Measurements from ENCODE around the gene FBXL12.
"Not testable (repeated sequence)": the region's sequence is repeated elsewhere in the genome, so short reads cannot be mapped to it uniquely, and the experiment has no call there.

FBXL12 gene

GRCh38 chr19:9839415-9839814, 20.5 kb upstream of the FBXL12 start:
- DNase-seq (ENCODE audit: low read depth in 1 of 2, low spot score in 1 of 2): no peak

GRCh38 chr19:9838324-9838723, 19.4 kb upstream of the FBXL12 start:
- DNase-seq (ENCODE audit: low read depth in 1 of 2, low spot score in 1 of 2): no peak

- DNase-seq (ENCODE audit: low read depth in 1 of 2, low spot score in 1 of 2): no peak
These were observed 17.1 kb upstream of the FBXL12 start for GRCh38 chr19:9836021-9836420.

GRCh38 chr19:9835507-9835949, 16.6 kb upstream of the FBXL12 start:
- DNase-seq (ENCODE audit: low read depth in 1 of 2, low spot score in 1 of 2): no peak

- DNase-seq (ENCODE audit: low read depth in 1 of 2, low spot score in 1 of 2): peak; percentile 98
These were observed 16.0 kb upstream of the FBXL12 start, which contains the start of gene PIN1 for GRCh38 chr19:9834726-9835506. TSS of gene PIN1 (plus strand) at chr19:9835318. CDS start at chr19:9835345, 27 bp downstream.

GRCh38 chr19:9834307-9834725, 15.4 kb upstream of the FBXL12 start:
- DNase-seq (ENCODE audit: low read depth in 1 of 2, low spot score in 1 of 2): no peak

- DNase-seq (ENCODE audit: low read depth in 1 of 2, low spot score in 1 of 2): no peak
These were observed 9.7 kb upstream of the FBXL12 start for GRCh38 chr19:9828551-9829063.

GRCh38 chr19:9827289-9828238, 8.7 kb upstream of the FBXL12 start, which contains the start of gene UBL5:
TSS of gene UBL5 (plus strand) at chr19:9827918. CDS start at chr19:9828338, 420 bp downstream.
- peak; percentile 76 to 84 for DNase-seq (ENCODE audit: low read depth in 1 of 2, low spot score in 1 of 2)

GRCh38 chr19:9823816-9824215, 4.9 kb upstream of the FBXL12 start:
- no peak for DNase-seq (ENCODE audit: low read depth in 1 of 2, low spot score in 1 of 2)

- not testable (repeated sequence) for DNase-seq (ENCODE audit: low read depth in 1 of 2, low spot score in 1 of 2)
These were observed 1.2 kb upstream of the FBXL12 start for GRCh38 chr19:9820034-9820433.

- DNase-seq (ENCODE audit: low read depth in 1 of 2, low spot score in 1 of 2): no peak
These were observed 674 bp upstream of the FBXL12 start for GRCh38 chr19:9819596-9819909.

- no peak for DNase-seq (ENCODE audit: low read depth in 1 of 2, low spot score in 1 of 2)
These were observed 625 bp downstream of the FBXL12 start for GRCh38 chr19:9818175-9818733.

GRCh38 chr19:9811139-9811538, 7.7 kb downstream of the FBXL12 start:
- no peak for DNase-seq (ENCODE audit: low read depth in 1 of 2, low spot score in 1 of 2)

GRCh38 chr19:9808855-9809824, 9.7 kb downstream of the FBXL12 start:
- DNase-seq (ENCODE audit: low read depth in 1 of 2, low spot score in 1 of 2): no peak

GRCh38 chr19:9806803-9807202, 12.1 kb downstream of the FBXL12 start:
- DNase-seq (ENCODE audit: low read depth in 1 of 2, low spot score in 1 of 2): no peak

GRCh38 chr19:9801976-9802375, 16.9 kb downstream of the FBXL12 start:
- no peak for DNase-seq (ENCODE audit: low read depth in 1 of 2, low spot score in 1 of 2)

GRCh38 chr19:9799162-9799561, 19.7 kb downstream of the FBXL12 start:
- no peak for DNase-seq (ENCODE audit: low read depth in 1 of 2, low spot score in 1 of 2)

- no peak for DNase-seq (ENCODE audit: low read depth in 1 of 2, low spot score in 1 of 2)
These were observed 21.0 kb downstream of the FBXL12 start for GRCh38 chr19:9797871-9798270.

- DNase-seq (ENCODE audit: low read depth in 1 of 2, low spot score in 1 of 2): peak; percentile 62 to 67
These were observed 22.6 kb downstream of the FBXL12 start for GRCh38 chr19:9796113-9796773.

All from activated T-helper 1 cell treated with anti-CD3 and anti-CD28 coated beads, Interleukin-2, amount 50 U/mL, for 16 hours (primary cell).